Astrocyte of the cerebellum (primary cell): ENCODE results near the gene TRIM8.

Source experiments
- DNase-seq: peaks from one replicate; pipeline ENCODE4 v3.0.0-alpha.2; 2011; ENCODE audit warnings: low read depth
- H3K4me3 ChIP-seq: 2 replicates; pipeline ENCODE4 v1.5.1; 2011; ENCODE audit warnings: mild to moderate bottlenecking, low read depth, low read length, moderate library complexity
- CTCF ChIP-seq: IDR thresholded peaks from 2 replicates; pipeline ENCODE4 v1.5.1; 2012; ENCODE audit warnings: low read length, low read depth, moderate library complexity, mild to moderate bottlenecking; ENCODE audit errors: missing control alignments
- in situ Hi-C: cut with HindIII; loops from 2 replicates; pipeline ENCODE4 v1.10.0; 2017; ENCODE audit warnings: low sequenced_read_pairs

The TRIM8 gene

GRCh38 chr10:102604439-102604841, 39.8 kb upstream of the TRIM8 start:
- TF ChIP-seq CTCF: no peak
- H3K4me3 ChIP-seq: no peak overlapping the region
- in situ Hi-C loops: no loop called here
- DNase-seq: peak; percentile 36

GRCh38 chr10:102605712-102606111, 38.6 kb upstream of the TRIM8 start:
- no peak for TF ChIP-seq CTCF
- H3K4me3 ChIP-seq: no peak overlapping the region
- in situ Hi-C loops: no loop called here
- DNase-seq: no peak

GRCh38 chr10:102608487-102608886, 35.8 kb upstream of the TRIM8 start:
- no peak overlapping the region for H3K4me3 ChIP-seq
- TF ChIP-seq CTCF: no peak
- DNase-seq: no peak
- in situ Hi-C loops: no loop called here

- H3K4me3 ChIP-seq: no peak overlapping the region
- TF ChIP-seq CTCF: no peak
- DNase-seq: no peak
- in situ Hi-C loops: no loop called here
Measured at GRCh38 chr10:102610441-102610887, 33.8 kb upstream of the TRIM8 start.

- no peak overlapping the region for H3K4me3 ChIP-seq
- no peak for TF ChIP-seq CTCF
- in situ Hi-C loops: no loop called here
- DNase-seq: no peak
Measured at GRCh38 chr10:102611514-102612087, 32.7 kb upstream of the TRIM8 start.

GRCh38 chr10:102612964-102613275, 31.4 kb upstream of the TRIM8 start:
- H3K4me3 ChIP-seq: no peak overlapping the region
- no peak for DNase-seq
- in situ Hi-C loops: no loop called here
- no peak for TF ChIP-seq CTCF

GRCh38 chr10:102613286-102613685, 31.0 kb upstream of the TRIM8 start:
- H3K4me3 ChIP-seq: no peak overlapping the region
- in situ Hi-C loops: no loop called here
- DNase-seq: no peak
- no peak for TF ChIP-seq CTCF
